A673 (cell line): ENCODE results near the gene P3H4. TPM values are rescaled to one million over a fixed set of nuclear protein-coding genes. Genes with fewer than 3 reads are reported as not detected.

Experiments
- BruUV-seq: library from RNA; stranded (reverse); fragments of 400-500 nt; replicated peaks from 2 replicates; lab custom pipeline; 2021; lab: Mats Ljungman, UMichigan
- CTCF ChIA-PET: fragments of 300-600 bp; sonication (Branson Sonifier 250); formaldehyde crosslinking; loops from one replicate; lab custom pipeline; 2022; ENCODE audit warnings: antibody characterized with exemption; lab: Charles Lee
- POLR2A ChIA-PET: fragments of 300-600 bp; sonication (Branson Sonifier 250); formaldehyde crosslinking; loops from one replicate; lab custom pipeline; 2022; ENCODE audit warnings: antibody characterized with exemption; ENCODE audit not compliant: low non-redundant PET; lab: Charles Lee
- DNase-seq: peaks from one replicate; pipeline ENCODE4 v3.0.0-alpha.2; 2015; ENCODE audit warnings: low spot score
- H3K27ac ChIP-seq: fragments of 200-600 bp; sonication (generic); 2 replicates; pipeline ENCODE4 v1.5.1; 2016; ENCODE audit warnings: mixed run types, low read depth, mild to moderate bottlenecking, mixed read lengths, antibody characterized with exemption, low read length; ENCODE audit not compliant: poor library complexity, severe bottlenecking
- H3K27me3 ChIP-seq: fragments of 200-600 bp; sonication (generic); replicated peaks from 2 replicates; pipeline ENCODE4 v1.6.1; 2017; ENCODE audit warnings: mixed run types, low read depth, mild to moderate bottlenecking, mixed read lengths, antibody characterized with exemption, low read length; ENCODE audit not compliant: insufficient read depth, poor library complexity
- H3K36me3 ChIP-seq: fragments of 200-600 bp; sonication (generic); 2 replicates; pipeline ENCODE4 v1.6.1; 2016; ENCODE audit warnings: mixed run types, mild to moderate bottlenecking, mixed read lengths, antibody characterized with exemption, low read length; ENCODE audit not compliant: insufficient read depth, poor library complexity, severe bottlenecking
- H3K4me1 ChIP-seq: fragments of 200-600 bp; sonication (generic); 2 replicates; pipeline ENCODE4 v1.6.1; 2017; ENCODE audit warnings: mixed run types, mild to moderate bottlenecking, mixed read lengths, antibody characterized with exemption, low read length; ENCODE audit not compliant: insufficient read depth, poor library complexity, severe bottlenecking
- H3K4me3 ChIP-seq: fragments of 200-600 bp; sonication (generic); 2 replicates; pipeline ENCODE4 v1.5.1; 2016; ENCODE audit warnings: low read depth, mixed run types, mild to moderate bottlenecking, mixed read lengths, low read length; ENCODE audit not compliant: poor library complexity, severe bottlenecking
- H3K9me3 ChIP-seq: fragments of 200-600 bp; sonication (generic); 2 replicates; pipeline ENCODE4 v1.6.1; 2016; ENCODE audit warnings: mixed run types, low read depth, mild to moderate bottlenecking, mixed read lengths, antibody characterized with exemption, low read length; ENCODE audit not compliant: poor library complexity, severe bottlenecking
- EZH2 ChIP-seq: fragments of 200-600 bp; sonication (generic); IDR thresholded peaks from 2 replicates; pipeline ENCODE4 v1.6.1; 2017; ENCODE audit warnings: borderline replicate concordance, low read depth, mild to moderate bottlenecking, mixed read lengths, antibody characterized with exemption, low read length; ENCODE audit not compliant: poor library complexity, severe bottlenecking
- intact Hi-C: fragments of 100-400 bp; cut with micrococcal nuclease; formaldehyde crosslinking; loops from one replicate; pipeline ENCODE4 v1.10.0; 2022; ENCODE audit not compliant: unreplicated experiment
- total RNA-seq: library from RNA; stranded (reverse); gene quantifications from 2 replicates; pipeline ENCODE4 v1.2.3, GENCODE V29; 2021
- TF ChIP-seq, protein P1 (sequence below): fragments of 300-800, 200-600 bp; sonication (generic); conservative IDR thresholded peaks from 2 replicates; pipeline ENCODE4 v1.5.1; 2017; ENCODE audit warnings: low read depth, mild to moderate bottlenecking, antibody characterized with exemption, low read length, moderate library complexity, mixed read lengths

The P3H4 gene
- total RNA-seq, 1 experiment from 2014 or later, result 5.9 TPM

DNA sequence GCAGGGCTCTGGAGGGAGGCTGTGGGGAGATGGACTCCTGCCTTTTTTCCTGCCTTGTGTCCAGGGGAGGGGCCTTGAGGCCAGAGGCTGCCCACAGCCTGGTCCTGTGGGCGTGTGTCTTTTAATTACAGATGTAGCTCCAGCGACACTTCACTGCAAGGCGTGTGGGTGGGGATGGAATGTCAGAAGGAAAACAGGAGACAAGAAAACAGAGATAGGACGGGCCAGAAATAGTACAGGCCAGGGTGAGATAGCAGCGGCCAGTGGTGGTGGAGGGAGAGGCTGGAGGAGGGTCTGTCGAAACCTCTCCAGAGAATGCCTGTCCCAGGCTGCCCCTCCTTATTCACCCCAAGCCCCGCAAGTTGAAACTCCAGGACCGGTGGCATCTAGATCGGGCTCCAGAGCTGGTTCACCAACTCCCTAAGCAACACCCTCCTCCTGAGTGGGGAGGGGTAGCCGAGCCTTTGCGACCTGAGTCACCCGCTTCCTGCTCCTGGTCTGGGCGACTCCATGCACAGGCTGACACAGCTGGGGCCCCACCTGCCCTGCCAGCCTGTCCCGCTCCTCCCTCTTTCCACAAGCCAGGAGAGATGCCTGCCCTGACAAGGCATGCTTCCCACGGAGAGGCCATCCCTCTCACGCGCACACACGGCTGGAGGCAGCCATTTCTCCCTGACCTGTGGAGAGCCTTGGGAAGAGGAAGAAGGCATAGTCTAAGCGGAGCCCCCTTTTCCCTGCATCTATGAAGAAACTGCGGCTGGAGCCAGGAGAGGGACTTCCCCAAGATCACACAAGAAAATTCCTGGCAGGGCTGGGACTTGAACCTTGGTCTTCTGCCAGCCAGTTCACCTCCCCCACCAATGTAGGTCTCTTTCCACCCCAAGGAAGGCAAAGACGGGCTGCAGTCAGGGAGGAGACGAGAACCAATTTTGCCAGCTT, 18.6 kb downstream of the P3H4 start:
- H3K27ac ChIP-seq, result no peak overlapping the region
- H3K9me3 ChIP-seq, result no peaks in the 10 kb centered on the region
- BruUV-seq, result no TSS peak
- no peaks in the 10 kb centered on the region for H3K36me3 ChIP-seq
- no peak overlapping the region for H3K4me3 ChIP-seq
- ChIA-PET POLR2A (no interaction called here), CTCF (no interaction called here)
- H3K4me1 ChIP-seq, result no peaks in the 10 kb centered on the region
- intact Hi-C loops, result no loop called here
- DNase-seq, result no peak
- no peak for TF ChIP-seq EZH2
- TF ChIP-seq, protein P1, sequence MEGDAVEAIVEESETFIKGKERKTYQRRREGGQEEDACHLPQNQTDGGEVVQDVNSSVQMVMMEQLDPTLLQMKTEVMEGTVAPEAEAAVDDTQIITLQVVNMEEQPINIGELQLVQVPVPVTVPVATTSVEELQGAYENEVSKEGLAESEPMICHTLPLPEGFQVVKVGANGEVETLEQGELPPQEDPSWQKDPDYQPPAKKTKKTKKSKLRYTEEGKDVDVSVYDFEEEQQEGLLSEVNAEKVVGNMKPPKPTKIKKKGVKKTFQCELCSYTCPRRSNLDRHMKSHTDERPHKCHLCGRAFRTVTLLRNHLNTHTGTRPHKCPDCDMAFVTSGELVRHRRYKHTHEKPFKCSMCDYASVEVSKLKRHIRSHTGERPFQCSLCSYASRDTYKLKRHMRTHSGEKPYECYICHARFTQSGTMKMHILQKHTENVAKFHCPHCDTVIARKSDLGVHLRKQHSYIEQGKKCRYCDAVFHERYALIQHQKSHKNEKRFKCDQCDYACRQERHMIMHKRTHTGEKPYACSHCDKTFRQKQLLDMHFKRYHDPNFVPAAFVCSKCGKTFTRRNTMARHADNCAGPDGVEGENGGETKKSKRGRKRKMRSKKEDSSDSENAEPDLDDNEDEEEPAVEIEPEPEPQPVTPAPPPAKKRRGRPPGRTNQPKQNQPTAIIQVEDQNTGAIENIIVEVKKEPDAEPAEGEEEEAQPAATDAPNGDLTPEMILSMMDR, result no peak
- no peaks in the 10 kb centered on the region for H3K27me3 ChIP-seq

DNA sequence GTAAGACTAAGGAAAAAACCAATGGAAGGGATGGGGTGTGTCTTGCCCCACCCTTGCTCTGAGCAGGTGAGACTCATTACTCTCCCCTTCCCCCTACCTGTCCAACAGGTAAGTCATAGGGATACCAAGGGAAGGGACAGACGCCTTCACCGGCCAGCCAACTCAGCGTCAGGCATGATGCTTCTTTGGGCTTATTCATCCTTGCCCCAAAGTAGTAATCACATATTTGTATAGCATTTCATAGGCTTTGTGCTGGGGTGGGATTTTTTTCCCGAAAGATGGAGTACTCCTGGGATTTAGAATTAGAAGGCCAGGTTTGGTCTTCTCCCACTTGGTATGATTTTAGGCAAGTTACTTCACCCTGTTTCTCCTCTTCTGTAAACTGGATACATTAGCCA, 24.7 kb downstream of the P3H4 start:
- TF ChIP-seq EZH2, result no peak
- TF ChIP-seq, protein P1, result no peak
- no peak overlapping the region for H3K27ac ChIP-seq
- H3K4me1 ChIP-seq, result peaks cover 12% of the 10 kb centered on the region
- CTCF ChIA-PET, result interaction anchor here (0.7 to 1.0 kb wide), 2 partner anchors 24 to 176 kb away, joined by 3 to 5 read pairs; partner anchors contain the start of gene P3H4
- no peaks in the 10 kb centered on the region for H3K9me3 ChIP-seq
- intact Hi-C loops, result no loop called here
- POLR2A ChIA-PET, result no interaction called here
- no TSS peak for BruUV-seq
- H3K36me3 ChIP-seq, result no peaks in the 10 kb centered on the region
- H3K4me3 ChIP-seq, result no peak overlapping the region
- no peaks in the 10 kb centered on the region for H3K27me3 ChIP-seq
- no peak for DNase-seq

DNA sequence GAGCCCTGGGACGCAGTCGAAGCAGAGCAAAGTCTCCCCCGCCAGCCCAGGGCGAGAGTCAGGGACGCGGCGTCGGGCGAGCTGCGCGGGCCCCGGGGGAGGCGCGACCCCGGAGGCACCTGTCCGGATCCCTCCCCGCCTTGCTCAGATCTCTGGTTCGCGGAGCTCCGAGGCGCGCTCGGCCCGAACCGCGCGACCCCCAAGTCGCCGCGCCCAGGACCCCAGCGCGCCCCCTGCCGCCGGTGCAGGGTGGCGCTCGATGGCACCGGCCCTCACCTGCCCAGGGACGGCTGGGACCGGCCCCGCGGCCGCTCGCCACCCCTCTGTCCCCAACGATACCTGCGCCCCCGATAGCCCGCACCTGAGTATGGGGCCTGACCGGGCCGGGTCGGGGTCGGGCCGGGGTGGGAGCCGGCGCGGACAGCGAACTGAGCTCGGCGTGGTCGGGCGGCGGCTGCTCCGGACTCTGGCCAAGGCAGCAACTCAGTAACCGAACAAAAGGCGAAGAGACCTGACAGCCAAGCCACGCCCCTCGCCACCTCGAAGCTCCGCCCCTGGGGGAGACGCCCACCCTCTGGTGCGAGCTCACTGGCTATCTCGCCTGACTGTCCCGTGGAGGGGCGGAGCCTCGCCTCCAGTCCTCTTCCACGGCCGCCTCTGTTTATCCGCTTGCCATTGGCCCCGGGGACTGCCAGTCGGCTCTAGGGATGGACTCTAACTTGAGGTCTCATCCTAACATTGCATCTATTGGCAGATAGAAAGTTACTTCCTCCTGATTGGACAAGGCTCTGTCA, 25.3 kb downstream of the P3H4 start, which contains the start of gene JUP:
Gene JUP, minus strand, starts transcription at position 485 of the 794 bp plus-strand sequence. CDS start 14,857 bp downstream, outside the sequence.
- H3K9me3 ChIP-seq, result no peaks in the 10 kb centered on the region
- H3K4me3 ChIP-seq, result peak within 1 kb of the TSS; percentile 59
- peaks cover 12% of the 10 kb centered on the region for H3K4me1 ChIP-seq
- peak within 1 kb of the TSS; percentile 40 for H3K27ac ChIP-seq
- no peaks in the 10 kb centered on the region for H3K27me3 ChIP-seq
- TF ChIP-seq EZH2, result no peak
- TF ChIP-seq, protein P1, result peak; percentile 38; the same call in 1 of the 2 replicates
- peak; percentile 97 for DNase-seq
- ChIA-PET CTCF (interaction anchor here (0.6 to 1.0 kb wide), 3 partner anchors 25 to 282 kb away, joined by 3 to 5 read pairs (median 3); partner anchors contain the start of gene P3H4), POLR2A (interaction anchor here (0.5 kb wide), 1 partner anchor 882 kb away, joined by 3 read pairs; no protein-coding TSS in a partner anchor)
- intact Hi-C loops, result no loop called here
- BruUV-seq, result no TSS peak
- no peaks in the 10 kb centered on the region for H3K36me3 ChIP-seq
